T-helper 2 cell treated with Interferon-gamma antibody and Interleukin-4, amounts not matched to agents 5 μg/mL and 100 μg/mL, for 36 hours (primary cell): ENCODE data around the gene THUMPD1.
"Not testable (repeated sequence)": the region's sequence is repeated elsewhere in the genome, so short reads cannot be mapped to it uniquely, and the experiment has no call there.

Experiments
- DNase-seq: peaks from one replicate; pipeline ENCODE4 v3.0.0; 2021; ENCODE audit warnings: low spot score
- H3K27ac Mint-ChIP-seq: one replicate; pipeline ENCODE4 v1.8.0; 2021; ENCODE audit warnings: mild to moderate bottlenecking, mixed read lengths
- H3K27me3 Mint-ChIP-seq: one replicate; pipeline ENCODE4 v1.8.0; 2021; ENCODE audit warnings: low read depth, mixed read lengths
- H3K36me3 Mint-ChIP-seq: one replicate; pipeline ENCODE4 v1.8.0; 2021; ENCODE audit warnings: low read depth, mixed read lengths
- H3K4me1 Mint-ChIP-seq: one replicate; pipeline ENCODE4 v1.8.0; 2021; ENCODE audit warnings: low read depth, mixed read lengths
- H3K4me3 Mint-ChIP-seq: one replicate; pipeline ENCODE4 v1.8.0; 2022; ENCODE audit warnings: mild to moderate bottlenecking, moderate library complexity, mixed read lengths
- H3K9me3 Mint-ChIP-seq: one replicate; pipeline ENCODE4 v1.8.0; 2021; ENCODE audit warnings: mixed read lengths

The THUMPD1 gene

DNA sequence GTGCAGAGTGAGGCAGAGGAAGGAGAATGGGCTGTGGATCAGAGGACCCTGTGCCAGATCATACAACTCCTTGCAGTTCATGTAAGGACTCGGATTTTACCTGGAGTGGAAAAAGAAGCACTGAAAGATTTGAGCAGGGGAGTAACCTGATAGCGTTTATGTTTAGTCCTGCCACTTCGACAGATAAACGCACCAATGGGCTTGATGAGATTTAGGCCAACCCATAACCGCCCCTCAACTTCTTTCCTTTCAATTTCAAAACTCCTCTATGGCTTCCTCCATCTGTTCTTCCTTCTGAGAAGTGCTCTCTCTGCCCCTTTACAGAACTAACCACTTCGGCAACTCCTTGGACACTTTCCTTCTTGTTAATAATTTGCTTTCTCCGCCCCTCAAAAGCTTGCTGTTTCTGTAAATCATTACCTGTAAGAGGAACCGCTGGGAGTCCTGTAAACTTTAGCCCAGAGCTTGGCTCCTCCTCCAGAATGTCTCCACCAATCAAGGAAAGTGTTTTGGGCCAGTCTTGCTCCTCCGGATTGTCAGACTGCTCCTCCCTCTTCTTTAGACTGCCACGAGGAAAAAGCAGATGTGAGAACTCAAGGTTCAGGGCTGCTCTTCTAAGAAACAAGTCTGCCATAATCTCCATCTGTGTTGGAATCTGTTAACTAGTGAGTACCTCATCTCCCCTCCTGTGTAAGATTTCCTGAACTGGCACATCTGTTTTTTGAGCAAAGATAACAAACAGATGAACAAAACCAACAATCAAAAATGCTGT, 22.0 kb upstream of the THUMPD1 start, which contains the start of gene ACSM3:
Gene ACSM3 (plus strand): TSS at position 554 of the 772 bp plus-strand sequence. CDS start 6,021 bp downstream, outside the sequence.
- Mint-ChIP-seq H3K4me3 (peak within 1 kb of the TSS; percentile 91), H3K36me3 (peaks cover 9% of the 10 kb centered on the region), H3K27ac (peak within 1 kb of the TSS; percentile 93), H3K4me1 (peaks cover 16% of the 10 kb centered on the region), H3K9me3 (peaks cover 11% of the 10 kb centered on the region), H3K27me3 (no peaks in the 10 kb centered on the region)
- DNase-seq = peak; percentile 63

DNA sequence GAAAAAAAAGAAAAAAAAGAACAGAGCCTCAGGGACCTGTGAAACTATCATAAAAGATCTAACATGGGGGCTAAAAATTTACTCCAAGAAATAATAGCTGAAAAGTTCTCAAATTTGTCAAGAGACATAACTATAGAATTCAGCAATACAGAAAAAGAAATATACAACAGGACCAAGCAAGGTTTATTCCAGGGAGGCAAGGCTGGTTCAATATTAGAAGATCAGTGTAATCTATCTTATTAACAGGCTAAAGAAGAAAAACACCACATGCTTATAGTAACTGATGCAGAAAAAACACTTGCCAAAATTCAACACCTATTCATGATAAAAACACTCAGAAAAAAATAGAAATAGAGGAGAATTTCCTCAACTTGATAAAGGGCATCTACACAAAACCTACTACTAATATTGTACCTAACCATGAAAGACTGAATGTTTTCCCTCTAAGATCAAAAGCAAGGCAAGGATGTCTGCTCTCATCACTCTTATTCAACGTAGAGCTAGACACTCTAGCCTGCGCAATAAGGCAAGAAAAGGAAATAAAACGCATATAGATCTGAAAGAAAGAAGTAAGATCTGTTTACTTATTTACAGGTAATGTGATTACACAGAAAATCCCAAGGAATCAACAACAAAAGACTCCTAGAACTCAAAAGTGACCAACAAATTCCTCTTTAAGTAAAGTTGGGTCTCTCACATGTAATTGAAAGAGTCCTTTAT, 20.9 kb upstream of the THUMPD1 start:
- H3K9me3 Mint-ChIP-seq = peaks cover 11% of the 10 kb centered on the region
- peak overlapping the region; percentile 93 for H3K27ac Mint-ChIP-seq
- H3K36me3 Mint-ChIP-seq = peaks cover 9% of the 10 kb centered on the region
- peak overlapping the region; percentile 91 for H3K4me3 Mint-ChIP-seq
- peaks cover 16% of the 10 kb centered on the region for H3K4me1 Mint-ChIP-seq
- no peak for DNase-seq
- H3K27me3 Mint-ChIP-seq = no peaks in the 10 kb centered on the region

- Mint-ChIP-seq H3K9me3 (peaks cover 11% of the 10 kb centered on the region), H3K4me3 (no peak overlapping the region), H3K4me1 (peaks cover 16% of the 10 kb centered on the region)
These were observed 19.6 kb upstream of the THUMPD1 start for GRCh38 chr16:20761175-20761574.

GRCh38 chr16:20760346-20760745, 18.7 kb upstream of the THUMPD1 start:
- H3K4me1 Mint-ChIP-seq = peaks cover 16% of the 10 kb centered on the region
- H3K27me3 Mint-ChIP-seq = no peaks in the 10 kb centered on the region
- H3K36me3 Mint-ChIP-seq = peaks cover 9% of the 10 kb centered on the region
- no peak overlapping the region for H3K4me3 Mint-ChIP-seq
- peaks cover 11% of the 10 kb centered on the region for H3K9me3 Mint-ChIP-seq
- H3K27ac Mint-ChIP-seq = no peak overlapping the region
- DNase-seq = no peak

More at GRCh38 chr16:20761175-20761574, 19.6 kb upstream of the THUMPD1 start:
- DNase-seq = no peak
- Mint-ChIP-seq H3K27ac (no peak overlapping the region), H3K36me3 (peaks cover 9% of the 10 kb centered on the region), H3K27me3 (no peaks in the 10 kb centered on the region)

GRCh38 chr16:20755799-20756198, 14.2 kb upstream of the THUMPD1 start:
- not testable (repeated sequence) for H3K4me1 Mint-ChIP-seq, H3K9me3 Mint-ChIP-seq, DNase-seq, H3K36me3 Mint-ChIP-seq, H3K27ac Mint-ChIP-seq, H3K4me3 Mint-ChIP-seq
- peaks cover 15% of the 10 kb centered on the region for H3K27me3 Mint-ChIP-seq

DNA sequence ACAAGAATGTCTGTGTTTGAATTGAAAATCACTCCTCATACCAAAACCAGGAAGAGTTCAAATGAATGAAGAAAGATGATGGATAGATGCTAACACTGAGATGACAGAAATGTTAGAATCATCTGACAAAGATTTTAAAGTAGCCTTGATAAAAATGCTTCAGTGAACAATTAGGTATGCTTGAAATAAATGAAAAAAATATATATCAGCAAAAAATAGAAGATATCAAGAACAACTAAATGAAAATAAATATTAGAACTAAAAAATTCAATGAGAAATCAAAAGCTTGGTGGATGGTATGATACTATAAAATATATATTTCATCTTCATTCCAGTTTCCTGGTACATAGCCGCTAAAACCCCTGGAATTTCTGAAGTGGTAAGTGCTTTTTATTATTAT, 13.6 kb upstream of the THUMPD1 start:
- Mint-ChIP-seq H3K27ac (no peak overlapping the region), H3K27me3 (peaks cover 17% of the 10 kb centered on the region), H3K9me3 (no peaks in the 10 kb centered on the region), H3K4me3 (no peak overlapping the region), H3K36me3 (no peaks in the 10 kb centered on the region), H3K4me1 (no peaks in the 10 kb centered on the region)
- DNase-seq = no peak

GRCh38 chr16:20753727-20754126, 12.1 kb upstream of the THUMPD1 start:
- Mint-ChIP-seq H3K27ac (no peak overlapping the region), H3K36me3 (no peaks in the 10 kb centered on the region), H3K4me1 (no peaks in the 10 kb centered on the region), H3K4me3 (no peak overlapping the region), H3K27me3 (peaks cover 17% of the 10 kb centered on the region), H3K9me3 (no peaks in the 10 kb centered on the region)
- no peak for DNase-seq

- no peak for DNase-seq
- Mint-ChIP-seq H3K9me3 (peaks cover 10% of the 10 kb centered on the region), H3K4me1 (no peaks in the 10 kb centered on the region), H3K27me3 (peaks cover 17% of the 10 kb centered on the region), H3K4me3 (no peak overlapping the region), H3K27ac (no peak overlapping the region), H3K36me3 (peaks cover 3% of the 10 kb centered on the region)
These were observed 8.9 kb upstream of the THUMPD1 start for GRCh38 chr16:20750558-20750957.

DNA sequence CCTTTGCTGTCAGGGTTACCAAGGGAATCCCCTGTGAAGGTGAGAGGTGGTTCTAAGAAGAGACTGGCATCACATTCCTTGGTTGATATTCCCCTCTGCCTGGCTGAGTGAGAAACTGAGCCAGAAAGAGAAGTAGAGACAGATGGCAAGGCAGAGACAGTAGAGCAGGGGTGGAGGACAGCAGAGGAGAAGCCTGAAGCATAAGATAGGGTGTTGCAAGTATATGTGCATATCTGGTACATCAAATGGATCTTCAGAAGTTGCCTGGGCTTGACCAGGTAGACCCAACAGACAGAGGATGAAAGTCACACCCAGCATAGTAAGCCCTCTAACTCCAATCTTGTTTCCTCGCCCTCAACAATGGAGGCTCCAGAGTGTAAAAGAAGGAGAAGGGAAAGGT, 7.9 kb upstream of the THUMPD1 start:
- no peak overlapping the region for H3K4me3 Mint-ChIP-seq

GRCh38 chr16:20747030-20747816, 5.6 kb upstream of the THUMPD1 start:
- H3K27me3 Mint-ChIP-seq = peaks cover 2% of the 10 kb centered on the region
- H3K36me3 Mint-ChIP-seq = peaks cover 3% of the 10 kb centered on the region
- H3K27ac Mint-ChIP-seq = no peak overlapping the region
- H3K4me1 Mint-ChIP-seq = no peaks in the 10 kb centered on the region
- H3K4me3 Mint-ChIP-seq = no peak overlapping the region
- no peak for DNase-seq
- H3K9me3 Mint-ChIP-seq = peaks cover 10% of the 10 kb centered on the region

More for the DNA sequence above, 7.9 kb upstream of the THUMPD1 start:
- Mint-ChIP-seq H3K36me3 (peaks cover 3% of the 10 kb centered on the region), H3K9me3 (peaks cover 10% of the 10 kb centered on the region), H3K4me1 (no peaks in the 10 kb centered on the region), H3K27me3 (peaks cover 15% of the 10 kb centered on the region), H3K27ac (no peak overlapping the region)
- DNase-seq = no peak

DNA sequence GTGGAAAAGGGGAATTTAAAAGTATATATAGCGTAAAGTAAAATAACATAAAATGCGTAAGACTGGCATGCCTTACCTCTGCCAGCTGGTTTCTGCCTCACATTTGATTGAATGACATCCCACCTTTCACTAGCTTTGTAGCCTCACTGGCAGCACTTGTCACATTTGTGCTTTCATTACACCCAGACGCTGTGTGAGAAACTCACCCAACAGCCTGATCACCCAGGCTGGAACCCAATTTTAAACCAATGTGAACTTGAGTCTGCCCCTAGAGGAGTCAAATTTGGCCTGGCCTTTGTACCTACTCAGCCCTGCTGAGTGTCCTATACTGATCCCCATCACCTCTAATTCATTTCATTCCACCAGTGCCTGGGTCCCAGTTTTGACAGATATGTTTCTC, 4.8 kb upstream of the THUMPD1 start:
- no peak overlapping the region for H3K4me3 Mint-ChIP-seq
- no peak for DNase-seq
- peaks cover 2% of the 10 kb centered on the region for H3K27me3 Mint-ChIP-seq
- H3K36me3 Mint-ChIP-seq = peaks cover 3% of the 10 kb centered on the region
- no peak overlapping the region for H3K27ac Mint-ChIP-seq
- peaks cover 10% of the 10 kb centered on the region for H3K9me3 Mint-ChIP-seq
- no peaks in the 10 kb centered on the region for H3K4me1 Mint-ChIP-seq

DNA sequence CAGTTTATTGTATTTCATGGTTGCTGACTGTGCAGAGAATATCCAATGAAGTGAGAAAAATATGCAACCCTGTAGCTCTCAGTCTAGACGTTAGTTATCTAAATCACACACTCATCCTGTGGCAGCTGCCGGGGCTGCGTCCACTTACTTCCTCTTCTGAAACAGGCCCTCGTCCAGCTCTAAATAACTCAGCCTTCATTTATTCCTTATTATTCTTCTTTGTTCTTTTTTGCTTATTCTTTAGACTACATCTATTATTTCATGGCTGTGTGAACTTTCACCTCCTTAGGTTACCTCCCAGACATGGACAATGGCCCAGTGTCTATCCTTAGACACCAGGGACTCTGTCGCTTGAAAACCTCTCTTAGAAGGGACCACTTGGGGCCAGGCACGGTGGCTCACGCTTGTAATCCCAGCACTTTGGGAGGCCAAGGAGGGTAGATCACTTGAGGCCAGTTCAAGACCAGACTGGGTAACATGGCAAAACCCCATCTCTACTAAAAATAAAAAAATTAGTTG, 3.4 kb upstream of the THUMPD1 start:
- Mint-ChIP-seq H3K36me3 (peaks cover 7% of the 10 kb centered on the region), H3K4me1 (peaks cover 9% of the 10 kb centered on the region), H3K9me3 (peaks cover 10% of the 10 kb centered on the region), H3K27ac (no peak overlapping the region), H3K4me3 (no peak overlapping the region), H3K27me3 (no peaks in the 10 kb centered on the region)
- no peak for DNase-seq

GRCh38 chr16:20743591-20743990, 2.0 kb upstream of the THUMPD1 start:
- no peak overlapping the region for H3K27ac Mint-ChIP-seq
- H3K36me3 Mint-ChIP-seq = peaks cover 10% of the 10 kb centered on the region
- H3K27me3 Mint-ChIP-seq = no peaks in the 10 kb centered on the region
- H3K4me1 Mint-ChIP-seq = peaks cover 13% of the 10 kb centered on the region
- no peak for DNase-seq
- H3K4me3 Mint-ChIP-seq = no peak overlapping the region
- peaks cover 10% of the 10 kb centered on the region for H3K9me3 Mint-ChIP-seq
